NCI-H187 treated with DMSO at 0.1 percent for 48 hours (cell line): ENCODE measurements around the gene SLC25A24.
"Not testable (repeated sequence)": the region's sequence is repeated elsewhere in the genome, so short reads cannot be mapped to it uniquely, and the experiment has no call there.

Source experiments
- DNase-seq: peaks from one replicate; lab custom pipeline; 2025; lab: John Stamatoyannopoulos, UW

The SLC25A24 gene

GRCh38 chr1:108194051-108194450 is 6.1 kb downstream of the SLC25A24 start:
- DNase-seq = no peak

GRCh38 chr1:108193333-108193732 is 6.8 kb downstream of the SLC25A24 start:
- DNase-seq = no peak

- DNase-seq = no peak
Measured at GRCh38 chr1:108192581-108192980, 7.6 kb downstream of the SLC25A24 start.

- DNase-seq = peak; percentile 10
Measured at GRCh38 chr1:108190686-108191416, 9.3 kb downstream of the SLC25A24 start.

- DNase-seq = no peak
Measured at GRCh38 chr1:108190001-108190634, 10.0 kb downstream of the SLC25A24 start.

GRCh38 chr1:108188801-108189200 is 11.3 kb downstream of the SLC25A24 start:
- DNase-seq = no peak

GRCh38 chr1:108182959-108183700 is 17.0 kb downstream of the SLC25A24 start:
- no peak for DNase-seq

- DNase-seq = no peak
Measured at GRCh38 chr1:108179018-108179417, 21.1 kb downstream of the SLC25A24 start.

- not testable (repeated sequence) for DNase-seq
Measured at GRCh38 chr1:108162409-108162808, 37.7 kb downstream of the SLC25A24 start.

GRCh38 chr1:108159951-108160350 is 40.2 kb downstream of the SLC25A24 start:
- not testable (repeated sequence) for DNase-seq

- DNase-seq = no peak
Measured at GRCh38 chr1:108158893-108159453, 41.2 kb downstream of the SLC25A24 start.

GRCh38 chr1:108154314-108154713 is 45.8 kb downstream of the SLC25A24 start:
- DNase-seq = no peak

- no peak for DNase-seq
Measured at GRCh38 chr1:108152782-108153222, 47.3 kb downstream of the SLC25A24 start.

GRCh38 chr1:108151548-108151947 is 48.6 kb downstream of the SLC25A24 start:
- DNase-seq = no peak

GRCh38 chr1:108149796-108150467 is 50.2 kb downstream of the SLC25A24 start:
- DNase-seq = no peak

- DNase-seq = not testable (repeated sequence)
Measured at GRCh38 chr1:108144569-108144968, 55.6 kb downstream of the SLC25A24 start.

GRCh38 chr1:108142773-108143394 is 57.3 kb downstream of the SLC25A24 start:
- DNase-seq = no peak

GRCh38 chr1:108142258-108142657 is 57.9 kb downstream of the SLC25A24 start:
- DNase-seq = no peak

- DNase-seq = no peak
Measured at GRCh38 chr1:108141621-108142020, 58.5 kb downstream of the SLC25A24 start.

- no peak for DNase-seq
Measured at GRCh38 chr1:108140936-108141335, 59.2 kb downstream of the SLC25A24 start.

- DNase-seq = no peak
Measured at GRCh38 chr1:108140177-108140576, 60.0 kb downstream of the SLC25A24 start.
